ENCODE results near the gene DCAF5.

Gene DCAF5

DNA sequence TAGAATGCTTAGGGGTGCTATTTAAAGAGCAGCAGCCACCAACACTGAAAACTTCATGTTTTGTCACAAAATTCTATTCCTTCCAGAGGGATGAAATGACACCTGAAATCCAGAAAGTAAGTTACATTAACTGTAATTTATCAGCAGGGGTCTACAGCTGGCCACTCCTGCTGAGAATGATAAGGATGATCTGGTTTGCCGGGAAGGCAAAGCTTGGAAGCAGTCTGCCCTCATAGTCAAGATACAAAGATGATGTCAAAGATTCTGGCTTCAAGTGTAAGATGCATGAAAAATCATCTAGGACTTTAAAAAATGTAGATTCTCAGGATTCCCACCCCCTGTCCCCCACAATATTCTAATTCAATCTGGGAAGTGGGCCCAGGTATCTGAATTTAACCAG is 58.4 kb downstream of the DCAF5 start:
- Histone ChIP-seq H3K79me1 (ENCODE audit: low read depth, low read length) (no peaks in the 10 kb centered on the region), H3K27ac (replicated peaks; ENCODE audit: low read length) (peak overlapping the region; percentile 60), H4K91ac (ENCODE audit: low read depth, low read length, poor library complexity) (no peak overlapping the region), H2BK15ac (ENCODE audit: low read length) (no peak overlapping the region), H2BK120ac (ENCODE audit: low read depth, low read length) (no peak overlapping the region), H3K9ac (ENCODE audit: low read depth, low read length, poor library complexity) (no peak overlapping the region), H3K4me1 (ENCODE audit: control insufficient read depth in 2 of 2, insufficient read depth in 1 of 2, low read depth in 1 of 2, low read length in 2 of 2) (peaks cover 20 to 23% of the 10 kb centered on the region in 2 donors), H3K18ac (ENCODE audit: low read length) (no peak overlapping the region), H4K8ac (ENCODE audit: low read depth, low read length) (no peak overlapping the region), H2BK12ac (ENCODE audit: low read length) (no peak overlapping the region), H3K4me3 (ENCODE audit: low read length in 2 of 2) (no peak overlapping the region), H3K9me3 (replicated peaks in 1 of 2; ENCODE audit: control insufficient read depth in 2 of 2, insufficient read depth in 1 of 2, low read depth in 1 of 2, low read length in 2 of 2) (no peaks in the 10 kb centered on the region), H2AK5ac (ENCODE audit: low read depth, low read length) (no peak overlapping the region), H3K23ac (ENCODE audit: low read depth, low read length, poor library complexity) (no peak overlapping the region), H3K27me3 (ENCODE audit: control insufficient read depth in 3 of 3, insufficient read depth in 3 of 3, low read depth in 1 of 3, low read length in 3 of 3) (no peaks in the 10 kb centered on the region), H3K14ac (ENCODE audit: low read length) (no peak overlapping the region), H2BK5ac (ENCODE audit: low read length) (no peak overlapping the region), H3K4ac (ENCODE audit: low read length) (no peak overlapping the region), H2AFZ (ENCODE audit: low read length) (no peak overlapping the region), H3K36me3 (replicated peaks in 1 of 2; ENCODE audit: control insufficient read depth in 2 of 2, insufficient read depth in 2 of 2, low read length in 2 of 2) (peaks cover 7 to 32% of the 10 kb centered on the region in 2 donors), H3K4me2 (ENCODE audit: insufficient read depth, low read length, poor library complexity, severe bottlenecking) (no peak overlapping the region)
- no CpG with 5 or more reads among the region's 1 CpG for WGBS, 2 donors (ENCODE audit: extremely low coverage in 2 of 2, insufficient read length in 2 of 2, insufficient replicate concordance in 1 of 2)
- no peak for DNase-seq (ENCODE audit: low spot score)

- no peak overlapping the region for H4K8ac ChIP-seq (ENCODE audit: low read depth, low read length)
- H4K91ac ChIP-seq (ENCODE audit: low read depth, low read length, poor library complexity) = no peak overlapping the region
- DNase-seq (ENCODE audit: low spot score) = no peak
- no peak overlapping the region for H3K4ac ChIP-seq (ENCODE audit: low read length)
- no peaks in the 10 kb centered on the region for H3K9me3 ChIP-seq (replicated peaks in 1 of 2; ENCODE audit: control insufficient read depth in 2 of 2, insufficient read depth in 1 of 2, low read depth in 1 of 2, low read length in 2 of 2)
- no peak overlapping the region for H2BK12ac ChIP-seq (ENCODE audit: low read length)
- no peak overlapping the region for H3K9ac ChIP-seq (ENCODE audit: low read depth, low read length, poor library complexity)
- no peak overlapping the region for H2BK15ac ChIP-seq (ENCODE audit: low read length)
- no peak overlapping the region for H3K4me3 ChIP-seq (ENCODE audit: low read length in 2 of 2)
- no peak overlapping the region for H3K14ac ChIP-seq (ENCODE audit: low read length)
- no peak overlapping the region for H3K4me2 ChIP-seq (ENCODE audit: insufficient read depth, low read length, poor library complexity, severe bottlenecking)
- peak overlapping the region; percentile 60 for H3K27ac ChIP-seq (replicated peaks; ENCODE audit: low read length)
- H3K79me1 ChIP-seq (ENCODE audit: low read depth, low read length) = no peaks in the 10 kb centered on the region
- H2BK5ac ChIP-seq (ENCODE audit: low read length) = no peak overlapping the region
- H2AFZ ChIP-seq (ENCODE audit: low read length) = no peak overlapping the region
- H2BK120ac ChIP-seq (ENCODE audit: low read depth, low read length) = no peak overlapping the region
- peaks cover 7 to 36% of the 10 kb centered on the region in 2 donors for H3K36me3 ChIP-seq (replicated peaks in 1 of 2; ENCODE audit: control insufficient read depth in 2 of 2, insufficient read depth in 2 of 2, low read length in 2 of 2)
- no peak overlapping the region for H3K23ac ChIP-seq (ENCODE audit: low read depth, low read length, poor library complexity)
- WGBS, 2 donors (ENCODE audit: extremely low coverage in 2 of 2, insufficient read length in 2 of 2, insufficient replicate concordance in 1 of 2) = no CpG with 5 or more reads among the region's 1 CpG
- H2AK5ac ChIP-seq (ENCODE audit: low read depth, low read length) = no peak overlapping the region
- peaks cover 20 to 23% of the 10 kb centered on the region in 2 donors for H3K4me1 ChIP-seq (ENCODE audit: control insufficient read depth in 2 of 2, insufficient read depth in 1 of 2, low read depth in 1 of 2, low read length in 2 of 2)
- peak overlapping the region; percentile 34 for H3K18ac ChIP-seq (ENCODE audit: low read length)
- no peaks in the 10 kb centered on the region for H3K27me3 ChIP-seq (ENCODE audit: control insufficient read depth in 3 of 3, insufficient read depth in 3 of 3, low read depth in 1 of 3, low read length in 3 of 3)
These were observed 59.1 kb downstream of the DCAF5 start for GRCh38 chr14:69093631-69094421.

DNA sequence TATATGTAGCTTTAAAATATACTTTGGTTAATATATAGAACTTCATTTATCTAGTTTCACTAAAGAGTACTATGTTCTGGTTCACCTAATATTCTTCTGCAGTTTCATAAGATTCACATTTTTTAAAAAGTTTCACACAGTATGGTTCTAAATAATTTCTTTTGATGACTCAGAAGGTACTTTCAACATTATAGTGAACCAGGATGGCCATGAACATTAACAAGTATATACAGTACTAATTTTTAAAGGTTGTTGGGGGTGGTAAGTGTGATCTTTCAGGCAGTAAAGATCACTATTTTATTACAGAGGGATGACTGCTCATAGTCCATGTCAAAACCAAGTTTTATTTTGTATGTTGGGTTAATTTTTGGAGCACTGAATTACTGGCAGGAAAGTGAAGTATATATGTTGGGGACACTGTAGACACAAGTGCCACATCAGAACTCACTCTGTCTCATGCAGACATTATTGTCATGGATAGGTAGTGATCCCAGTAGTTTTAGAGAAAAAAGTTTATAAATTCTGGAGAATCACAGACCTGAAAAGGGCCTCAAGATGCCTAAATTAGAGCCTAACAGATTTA is 60.0 kb downstream of the DCAF5 start:
- Histone ChIP-seq H3K4me3 (ENCODE audit: low read length in 2 of 2) (no peak overlapping the region), H2AFZ (ENCODE audit: low read length) (no peak overlapping the region), H3K23ac (ENCODE audit: low read depth, low read length, poor library complexity) (no peak overlapping the region), H3K79me1 (ENCODE audit: low read depth, low read length) (no peaks in the 10 kb centered on the region), H3K9ac (ENCODE audit: low read depth, low read length, poor library complexity) (no peak overlapping the region), H4K91ac (ENCODE audit: low read depth, low read length, poor library complexity) (no peak overlapping the region), H3K9me3 (replicated peaks in 1 of 2; ENCODE audit: control insufficient read depth in 2 of 2, insufficient read depth in 1 of 2, low read depth in 1 of 2, low read length in 2 of 2) (no peaks in the 10 kb centered on the region), H2BK12ac (ENCODE audit: low read length) (no peak overlapping the region), H3K27ac (replicated peaks; ENCODE audit: low read length) (no peak overlapping the region), H2AK5ac (ENCODE audit: low read depth, low read length) (no peak overlapping the region), H3K27me3 (ENCODE audit: control insufficient read depth in 3 of 3, insufficient read depth in 3 of 3, low read depth in 1 of 3, low read length in 3 of 3) (no peaks in the 10 kb centered on the region), H4K8ac (ENCODE audit: low read depth, low read length) (no peak overlapping the region), H2BK5ac (ENCODE audit: low read length) (no peak overlapping the region), H3K18ac (ENCODE audit: low read length) (no peak overlapping the region), H3K4ac (ENCODE audit: low read length) (no peak overlapping the region), H3K14ac (ENCODE audit: low read length) (no peak overlapping the region), H3K36me3 (replicated peaks in 1 of 2; ENCODE audit: control insufficient read depth in 2 of 2, insufficient read depth in 2 of 2, low read length in 2 of 2) (peaks cover 7 to 44% of the 10 kb centered on the region in 2 donors), H2BK15ac (ENCODE audit: low read length) (no peak overlapping the region), H2BK120ac (ENCODE audit: low read depth, low read length) (no peak overlapping the region), H3K4me2 (ENCODE audit: insufficient read depth, low read length, poor library complexity, severe bottlenecking) (no peak overlapping the region), H3K4me1 (ENCODE audit: control insufficient read depth in 2 of 2, insufficient read depth in 1 of 2, low read depth in 1 of 2, low read length in 2 of 2) (peaks cover 17 to 19% of the 10 kb centered on the region in 2 donors)
- no peak for DNase-seq (ENCODE audit: low spot score)

DNA sequence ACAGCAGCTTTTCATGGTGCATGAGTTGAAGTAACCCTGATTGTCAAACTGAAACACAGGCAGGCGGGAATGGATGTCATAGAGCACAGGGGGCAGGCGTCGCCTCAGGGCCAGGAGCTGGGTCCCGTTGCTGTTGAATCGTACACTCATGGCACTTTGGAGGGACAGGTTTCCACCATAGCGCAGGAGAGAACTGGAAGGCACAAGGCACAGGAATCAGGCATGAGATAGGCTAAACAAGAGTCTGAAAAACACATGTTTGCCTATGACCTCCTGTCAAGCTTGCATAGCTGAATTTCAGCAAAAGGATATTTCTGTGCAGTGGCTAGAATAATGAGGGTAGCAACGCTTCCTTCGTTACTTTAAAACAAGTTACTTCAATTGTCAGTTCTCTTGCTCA is 61.2 kb downstream of the DCAF5 start:
- Histone ChIP-seq H2AFZ (ENCODE audit: low read length) (no peak overlapping the region), H3K79me1 (ENCODE audit: low read depth, low read length) (no peaks in the 10 kb centered on the region), H2BK15ac (ENCODE audit: low read length) (no peak overlapping the region), H2BK5ac (ENCODE audit: low read length) (no peak overlapping the region), H3K4ac (ENCODE audit: low read length) (no peak overlapping the region), H3K9ac (ENCODE audit: low read depth, low read length, poor library complexity) (no peak overlapping the region), H4K8ac (ENCODE audit: low read depth, low read length) (no peak overlapping the region), H3K4me3 (ENCODE audit: low read length in 2 of 2) (no peak overlapping the region), H3K27ac (replicated peaks; ENCODE audit: low read length) (no peak overlapping the region), H3K36me3 (replicated peaks in 1 of 2; ENCODE audit: control insufficient read depth in 2 of 2, insufficient read depth in 2 of 2, low read length in 2 of 2) (peaks cover 7 to 56% of the 10 kb centered on the region in 2 donors), H3K23ac (ENCODE audit: low read depth, low read length, poor library complexity) (no peak overlapping the region), H3K9me3 (replicated peaks in 1 of 2; ENCODE audit: control insufficient read depth in 2 of 2, insufficient read depth in 1 of 2, low read depth in 1 of 2, low read length in 2 of 2) (no peaks in the 10 kb centered on the region), H3K18ac (ENCODE audit: low read length) (no peak overlapping the region), H2BK120ac (ENCODE audit: low read depth, low read length) (no peak overlapping the region), H4K91ac (ENCODE audit: low read depth, low read length, poor library complexity) (no peak overlapping the region), H2AK5ac (ENCODE audit: low read depth, low read length) (no peak overlapping the region), H3K14ac (ENCODE audit: low read length) (peak overlapping the region; percentile 17), H3K4me2 (ENCODE audit: insufficient read depth, low read length, poor library complexity, severe bottlenecking) (no peak overlapping the region), H3K27me3 (ENCODE audit: control insufficient read depth in 3 of 3, insufficient read depth in 3 of 3, low read depth in 1 of 3, low read length in 3 of 3) (no peaks in the 10 kb centered on the region), H2BK12ac (ENCODE audit: low read length) (no peak overlapping the region), H3K4me1 (ENCODE audit: control insufficient read depth in 2 of 2, insufficient read depth in 1 of 2, low read depth in 1 of 2, low read length in 2 of 2) (peaks cover 12 to 13% of the 10 kb centered on the region in 2 donors)
- no peak for DNase-seq (ENCODE audit: low spot score)
- no CpG with 5 or more reads among the region's 8 CpGs for WGBS, 2 donors (ENCODE audit: extremely low coverage in 2 of 2, insufficient read length in 2 of 2, insufficient replicate concordance in 1 of 2)

All from neuronal stem cell (in vitro differentiated cells).